Ovary (tissue), 9 donors: ENCODE data around the gene CCDC126. TPM values are rescaled to one million over a fixed set of nuclear protein-coding genes. Genes with fewer than 3 reads are reported as not detected.

ENCODE experiments used
- DNase-seq, 5 donors: peaks; one replicate each; pipeline ENCODE4 v3.0.0-alpha.2; 2019 to 2020
- H3K27ac ChIP-seq, 2 donors: fragments of 200-600 bp; one replicate each; pipeline versions ENCODE4 v1.5.1 to v1.8.0; 2019 to 2022
- H3K27me3 ChIP-seq: fragments of 200-600 bp; one replicate; pipeline ENCODE4 v1.8.0; 2022
- H3K36me3 ChIP-seq: fragments of 200-600 bp; sonication (generic); one replicate; pipeline ENCODE4 v1.5.1; 2019
- H3K4me1 ChIP-seq: one replicate; pipeline ENCODE4 v1.8.1; 2013; ENCODE audit warnings: mild to moderate bottlenecking, moderate library complexity; ENCODE audit not compliant: insufficient read depth
- H3K4me3 ChIP-seq: fragments of 200-600 bp; sonication (generic); one replicate; pipeline ENCODE4 v1.5.1; 2017
- H3K9me3 ChIP-seq, 2 donors: fragments of 200-600 bp in 1 of 2; sonication (generic) in 1 of 2; one replicate each; pipeline versions ENCODE4 v1.5.1 to v1.8.1; 2013 to 2019; ENCODE audit warnings: mild to moderate bottlenecking in 1 of 2, moderate library complexity in 1 of 2
- EP300 ChIP-seq: sonication (generic); formaldehyde crosslinking; IDR thresholded peaks from one replicate; pipeline ENCODE4 v1.6.1; 2017; ENCODE audit warnings: antibody characterized with exemption
- POLR2A ChIP-seq: fragments of 450-650 bp; IDR thresholded peaks from one replicate; pipeline ENCODE4 v1.6.1; 2017; ENCODE audit warnings: antibody characterized with exemption, mild to moderate bottlenecking, moderate library complexity
- WGBS, 3 donors: extraction: QIAGEN DNeasy Blood & Tissue Kit in 1 of 3; methylation state at CpG; one replicate each; pipeline versions ENCODE4 v1.1.5 to v1.1.7; 2013 to 2017; 5-methylcytosine and 5-hydroxymethylcytosine counted together
- intact Hi-C, 4 donors: fragments of 100-400 bp; cut with DNase I; formaldehyde crosslinking; loops; one replicate each; pipeline versions ENCODE4 v1.11.0 to v1.15.1; 2022 to 2023
- polyA plus RNA-seq, 2 donors: library from polyadenylated mRNA; stranded (reverse); fragments of 200-250 nt in 1 of 2; fragments of 350-450 nt in 1 of 2; fragmentation: Illumina TruSeq in 1 of 2; extraction: RNeasy Lipid Tissue Mini Kit (QIAGEN cat#74804) in 1 of 2; gene quantifications; one replicate each; pipeline ENCODE4 v1.2.3, GENCODE V29; 2013 to 2014
- total RNA-seq, 7 donors: library from RNA; depleted of rRNA in 2 of 7; stranded (reverse); fragments of >200 nt in 2 of 7; fragmentation: NEBNext Ultra II Directional in 3 of 7; extraction: Animal tissue kit (Norgen Biotek cat#: 25700) in 3 of 7; gene quantifications; one replicate each; pipeline versions ENCODE4 v1.1.0 to v1.2.4, GENCODE V29; 2016 to 2023
- TF ChIP-seq, protein P1 (sequence below), 3 donors: fragments of 450-650 bp in 2 of 3; fragments of 200-600 bp in 1 of 3; IDR thresholded peaks; one replicate each; pipeline versions ENCODE4 v1.5.1 to v1.8.0; 2016 to 2022; ENCODE audit warnings: antibody characterized with exemption in 3 of 3, mild to moderate bottlenecking in 1 of 3
- donor health status: DM: no; HTN: no; CAD: no; lungs with moderate emphysema.
- donor health status: DM: no; HTN: no; CAD: no.
- donor health status: Bipolar disorder and iron deficiency.
- donor health status: DM: yes; HTN: yes; CAD: no.
- donor health status: DM: no; HTN: no; CAD: no.
- donor health status: DM: yes; HTN: yes; CAD: no.

CCDC126 gene
- total and polyA plus RNA-seq, 9 donors: 7.1 to 18.2 (median 11.4) TPM

GRCh38 chr7:23586159-23586558, 11.0 kb upstream of the CCDC126 start:
- Histone ChIP-seq H3K27me3 (no peaks in the 10 kb centered on the region), H3K4me3 (no peak overlapping the region), H3K9me3 (no peaks in the 10 kb centered on the region), H3K36me3 (no peaks in the 10 kb centered on the region), H3K4me1 (no peaks in the 10 kb centered on the region), H3K27ac (no peak overlapping the region)
- TF ChIP-seq POLR2A (no peak), EP300 (no peak)
- TF ChIP-seq, protein P1, sequence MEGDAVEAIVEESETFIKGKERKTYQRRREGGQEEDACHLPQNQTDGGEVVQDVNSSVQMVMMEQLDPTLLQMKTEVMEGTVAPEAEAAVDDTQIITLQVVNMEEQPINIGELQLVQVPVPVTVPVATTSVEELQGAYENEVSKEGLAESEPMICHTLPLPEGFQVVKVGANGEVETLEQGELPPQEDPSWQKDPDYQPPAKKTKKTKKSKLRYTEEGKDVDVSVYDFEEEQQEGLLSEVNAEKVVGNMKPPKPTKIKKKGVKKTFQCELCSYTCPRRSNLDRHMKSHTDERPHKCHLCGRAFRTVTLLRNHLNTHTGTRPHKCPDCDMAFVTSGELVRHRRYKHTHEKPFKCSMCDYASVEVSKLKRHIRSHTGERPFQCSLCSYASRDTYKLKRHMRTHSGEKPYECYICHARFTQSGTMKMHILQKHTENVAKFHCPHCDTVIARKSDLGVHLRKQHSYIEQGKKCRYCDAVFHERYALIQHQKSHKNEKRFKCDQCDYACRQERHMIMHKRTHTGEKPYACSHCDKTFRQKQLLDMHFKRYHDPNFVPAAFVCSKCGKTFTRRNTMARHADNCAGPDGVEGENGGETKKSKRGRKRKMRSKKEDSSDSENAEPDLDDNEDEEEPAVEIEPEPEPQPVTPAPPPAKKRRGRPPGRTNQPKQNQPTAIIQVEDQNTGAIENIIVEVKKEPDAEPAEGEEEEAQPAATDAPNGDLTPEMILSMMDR (IDR thresholded peaks at IDR 0.05): no peak
- no peak for DNase-seq
- WGBS, 3 donors: 88 to 93% (median 90%) methylated on average over 34 of the region's 34 CpGs
- intact Hi-C loops: no loop called here

GRCh38 chr7:23590529-23590928, 6.7 kb upstream of the CCDC126 start:
- WGBS, 3 donors: 44 to 56% (median 44%) methylated on average over 1 of the region's 1 CpG
- no peaks in the 10 kb centered on the region for H3K9me3 ChIP-seq
- no peaks in the 10 kb centered on the region for H3K4me1 ChIP-seq
- no peaks in the 10 kb centered on the region for H3K36me3 ChIP-seq
- intact Hi-C loops: loop anchor here in 1 of 4 donors (10.0 kb wide), 1 partner anchor 56 kb away; the partner anchor contains the start of gene TRA2A
- TF ChIP-seq, protein P1 (IDR thresholded peaks at IDR 0.05): no peak
- TF ChIP-seq POLR2A: no peak
- TF ChIP-seq EP300: no peak
- no peak overlapping the region for H3K27ac ChIP-seq
- DNase-seq: no peak
- no peak overlapping the region for H3K4me3 ChIP-seq
- no peaks in the 10 kb centered on the region for H3K27me3 ChIP-seq

- TF ChIP-seq EP300 (no peak), POLR2A (no peak)
- TF ChIP-seq, protein P1 (IDR thresholded peaks at IDR 0.05): no peak
- intact Hi-C loops: loop anchor here in 1 of 4 donors (10.0 kb wide), 1 partner anchor 59 kb away; the partner anchor contains the start of gene TRA2A
- H3K4me1 ChIP-seq: peaks cover 1% of the 10 kb centered on the region
- H3K36me3 ChIP-seq: no peaks in the 10 kb centered on the region
- no peak for DNase-seq
- no peaks in the 10 kb centered on the region for H3K9me3 ChIP-seq
- H3K27ac ChIP-seq: no peak overlapping the region
- 67 to 69% (median 68%) methylated on average over 1 of the region's 1 CpG for WGBS, 3 donors
- H3K4me3 ChIP-seq: no peak overlapping the region
- H3K27me3 ChIP-seq: no peaks in the 10 kb centered on the region
Measured at GRCh38 chr7:23593706-23594105, 3.5 kb upstream of the CCDC126 start.

- TF ChIP-seq POLR2A: no peak
- no peak for TF ChIP-seq EP300
- TF ChIP-seq, protein P1 (IDR thresholded peaks at IDR 0.05): no peak
- no peak for DNase-seq
- intact Hi-C loops: loop anchor here in 1 of 4 donors (10.0 kb wide), 1 partner anchor 60 kb away; the partner anchor contains the start of gene TRA2A
Measured at GRCh38 chr7:23594879-23595604, 2.1 kb upstream of the CCDC126 start.

More at GRCh38 chr7:23594879-23595604, 2.1 kb upstream of the CCDC126 start:
- no peaks in the 10 kb centered on the region for H3K9me3 ChIP-seq
- H3K36me3 ChIP-seq: no peaks in the 10 kb centered on the region
- no peak overlapping the region for H3K4me3 ChIP-seq
- H3K4me1 ChIP-seq: peaks cover 3% of the 10 kb centered on the region
- H3K27me3 ChIP-seq: no peaks in the 10 kb centered on the region
- no peak overlapping the region for H3K27ac ChIP-seq
